Measurements from ENCODE around the gene HSPB7.
"Not testable (repeated sequence)": the region's sequence is repeated elsewhere in the genome, so short reads cannot be mapped to it uniquely, and the experiment has no call there.

Gene HSPB7

GRCh38 chr1:16005597-16005996 lies 12.2 kb downstream of the HSPB7 start:
- no peak for DNase-seq

GRCh38 chr1:16001274-16001673 lies 16.6 kb downstream of the HSPB7 start:
- not testable (repeated sequence) for DNase-seq

- DNase-seq, result no peak
These were observed 18.9 kb downstream of the HSPB7 start for GRCh38 chr1:15998929-15999328.

GRCh38 chr1:15997637-15998280 lies 20.1 kb downstream of the HSPB7 start:
- no peak for DNase-seq

GRCh38 chr1:15997076-15997585 lies 20.7 kb downstream of the HSPB7 start:
- no peak for DNase-seq

- peak; percentile 19 for DNase-seq
These were observed 23.1 kb downstream of the HSPB7 start for GRCh38 chr1:15994590-15995351.

GRCh38 chr1:15994081-15994480 lies 23.8 kb downstream of the HSPB7 start:
- no peak for DNase-seq

GRCh38 chr1:15993666-15994065 lies 24.2 kb downstream of the HSPB7 start:
- DNase-seq, result no peak

- no peak for DNase-seq
These were observed 25.0 kb downstream of the HSPB7 start for GRCh38 chr1:15992582-15993500.

- DNase-seq, result no peak
These were observed 25.7 kb downstream of the HSPB7 start for GRCh38 chr1:15992187-15992553.

GRCh38 chr1:15991427-15992186 lies 26.2 kb downstream of the HSPB7 start:
- DNase-seq, result no peak

- DNase-seq, result no peak
These were observed 28.1 kb downstream of the HSPB7 start for GRCh38 chr1:15989776-15990175.

GRCh38 chr1:15988856-15989736 lies 28.7 kb downstream of the HSPB7 start:
- DNase-seq, result no peak

- peak; percentile 20 for DNase-seq
These were observed 32.1 kb downstream of the HSPB7 start for GRCh38 chr1:15985611-15986297.

- DNase-seq, result no peak
These were observed 34.6 kb downstream of the HSPB7 start for GRCh38 chr1:15983275-15983674.

- no peak for DNase-seq
These were observed 36.2 kb downstream of the HSPB7 start for GRCh38 chr1:15981679-15982078.

- DNase-seq, result not testable (repeated sequence)
These were observed 39.9 kb downstream of the HSPB7 start for GRCh38 chr1:15977947-15978346.

- peak; percentile 96 for DNase-seq
These were observed 41.8 kb downstream of the HSPB7 start, which contains the start of gene ZBTB17 for GRCh38 chr1:15975805-15976680. Gene ZBTB17 (minus strand): TSS chr1:15976101. CDS start chr1:15948495, 27,606 bp downstream.

GRCh38 chr1:15975358-15975804 lies 42.5 kb downstream of the HSPB7 start:
- peak; percentile 86 for DNase-seq

GRCh38 chr1:15974855-15975254 lies 43.0 kb downstream of the HSPB7 start:
- DNase-seq, result peak; percentile 25
